Measurements from ENCODE around the gene UGT1A4. TPM values are rescaled to one million over a fixed set of nuclear protein-coding genes. Genes with fewer than 3 reads are reported as not detected.

The UGT1A4 gene
- total and polyA plus RNA-seq, 5 donors from 2014 or later = not detected

- Mint-ChIP-seq H3K27me3 (peaks cover 5% of the 10 kb centered on the region), H3K36me3 (no peaks in the 10 kb centered on the region), H3K4me1 (peaks cover 0 to 5% (median 2%) of the 10 kb centered on the region in 4 donors), H3K4me3 (no peak overlapping the region), H3K9me3 (peaks cover 0 to 3% (median 0%) of the 10 kb centered on the region in 7 donors), H3K27ac (no peak overlapping the region)
- H3K36me3 ChIP-seq (ENCODE audit: control insufficient read depth, insufficient read depth, low read length) = no peaks in the 10 kb centered on the region
- no peak overlapping the region for H3K4me3 ChIP-seq (ENCODE audit: low read depth, low read length)
- H3K4me1 ChIP-seq (ENCODE audit: control insufficient read depth, insufficient read depth, low read length, poor library complexity, severe bottlenecking) = no peaks in the 10 kb centered on the region
- DNase-seq (no peak), ATAC-seq (ENCODE audit: low read depth in 2 of 2) (no peak)
- no peak overlapping the region for H3K27ac ChIP-seq (ENCODE audit: insufficient read depth, low read length, poor library complexity, severe bottlenecking)
- no peaks in the 10 kb centered on the region for H3K27me3 ChIP-seq (ENCODE audit: control insufficient read depth, insufficient read depth, low read length)
- H3K9me3 ChIP-seq (ENCODE audit: control insufficient read depth in 2 of 2, low read length in 2 of 2) = no peaks in the 10 kb centered on the region
Observed at GRCh38 chr2:233789554-233789953, 71.0 kb downstream of the UGT1A4 start.

- no peak overlapping the region for H3K27ac ChIP-seq (ENCODE audit: insufficient read depth, low read length, poor library complexity, severe bottlenecking)
- H3K4me1 ChIP-seq (ENCODE audit: control insufficient read depth, insufficient read depth, low read length, poor library complexity, severe bottlenecking) = no peaks in the 10 kb centered on the region
- no peaks in the 10 kb centered on the region for H3K9me3 ChIP-seq (ENCODE audit: control insufficient read depth in 2 of 2, low read length in 2 of 2)
- H3K27me3 Mint-ChIP-seq = peaks cover 5% of the 10 kb centered on the region
- H3K27ac Mint-ChIP-seq = no peak overlapping the region
- no peaks in the 10 kb centered on the region for H3K36me3 ChIP-seq (ENCODE audit: control insufficient read depth, insufficient read depth, low read length)
- peaks cover 0 to 5% (median 2%) of the 10 kb centered on the region in 4 donors for H3K4me1 Mint-ChIP-seq
- DNase-seq = no peak
- no peak for ATAC-seq (ENCODE audit: low read depth in 2 of 2)
- H3K4me3 Mint-ChIP-seq = no peak overlapping the region
- no peaks in the 10 kb centered on the region for H3K27me3 ChIP-seq (ENCODE audit: control insufficient read depth, insufficient read depth, low read length)
- no peaks in the 10 kb centered on the region for H3K36me3 Mint-ChIP-seq
- H3K9me3 Mint-ChIP-seq = no peaks in the 10 kb centered on the region
- H3K4me3 ChIP-seq (ENCODE audit: low read depth, low read length) = no peak overlapping the region
Observed at GRCh38 chr2:233791151-233791882, 72.8 kb downstream of the UGT1A4 start.

GRCh38 chr2:233791883-233792329 is 73.4 kb downstream of the UGT1A4 start:
- H3K27ac Mint-ChIP-seq = no peak overlapping the region
- Histone ChIP-seq H3K9me3 (ENCODE audit: control insufficient read depth in 2 of 2, low read length in 2 of 2) (no peaks in the 10 kb centered on the region), H3K36me3 (ENCODE audit: control insufficient read depth, insufficient read depth, low read length) (no peaks in the 10 kb centered on the region), H3K27ac (ENCODE audit: insufficient read depth, low read length, poor library complexity, severe bottlenecking) (no peak overlapping the region), H3K4me3 (ENCODE audit: low read depth, low read length) (no peak overlapping the region), H3K27me3 (ENCODE audit: control insufficient read depth, insufficient read depth, low read length) (no peaks in the 10 kb centered on the region), H3K4me1 (ENCODE audit: control insufficient read depth, insufficient read depth, low read length, poor library complexity, severe bottlenecking) (no peaks in the 10 kb centered on the region)
- H3K4me1 Mint-ChIP-seq = peaks cover 0 to 5% (median 2%) of the 10 kb centered on the region in 4 donors
- no peaks in the 10 kb centered on the region for H3K9me3 Mint-ChIP-seq
- ATAC-seq (ENCODE audit: low read depth in 2 of 2) (no peak), DNase-seq (no peak)
- no peak overlapping the region for H3K4me3 Mint-ChIP-seq
- H3K36me3 Mint-ChIP-seq = no peaks in the 10 kb centered on the region
- H3K27me3 Mint-ChIP-seq = peaks cover 7% of the 10 kb centered on the region

GRCh38 chr2:233792720-233793119 is 74.2 kb downstream of the UGT1A4 start:
- Mint-ChIP-seq H3K9me3 (no peaks in the 10 kb centered on the region), H3K4me3 (no peak overlapping the region), H3K27ac (no peak overlapping the region), H3K27me3 (peaks cover 9% of the 10 kb centered on the region), H3K4me1 (peaks cover 0 to 5% (median 2%) of the 10 kb centered on the region in 4 donors), H3K36me3 (no peaks in the 10 kb centered on the region)
- no peaks in the 10 kb centered on the region for H3K4me1 ChIP-seq (ENCODE audit: control insufficient read depth, insufficient read depth, low read length, poor library complexity, severe bottlenecking)
- H3K9me3 ChIP-seq (ENCODE audit: control insufficient read depth in 2 of 2, low read length in 2 of 2) = no peaks in the 10 kb centered on the region
- H3K36me3 ChIP-seq (ENCODE audit: control insufficient read depth, insufficient read depth, low read length) = no peaks in the 10 kb centered on the region
- H3K27me3 ChIP-seq (ENCODE audit: control insufficient read depth, insufficient read depth, low read length) = no peaks in the 10 kb centered on the region
- H3K27ac ChIP-seq (ENCODE audit: insufficient read depth, low read length, poor library complexity, severe bottlenecking) = no peak overlapping the region
- no peak overlapping the region for H3K4me3 ChIP-seq (ENCODE audit: low read depth, low read length)
- DNase-seq (no peak), ATAC-seq (ENCODE audit: low read depth in 2 of 2) (no peak)

GRCh38 chr2:233793465-233794127 is 75.1 kb downstream of the UGT1A4 start:
- H3K27me3 Mint-ChIP-seq = peaks cover 9% of the 10 kb centered on the region
- Histone ChIP-seq H3K36me3 (ENCODE audit: control insufficient read depth, insufficient read depth, low read length) (no peaks in the 10 kb centered on the region), H3K9me3 (ENCODE audit: control insufficient read depth in 2 of 2, low read length in 2 of 2) (no peaks in the 10 kb centered on the region), H3K27me3 (ENCODE audit: control insufficient read depth, insufficient read depth, low read length) (no peaks in the 10 kb centered on the region), H3K4me3 (ENCODE audit: low read depth, low read length) (no peak overlapping the region), H3K27ac (ENCODE audit: insufficient read depth, low read length, poor library complexity, severe bottlenecking) (no peak overlapping the region), H3K4me1 (ENCODE audit: control insufficient read depth, insufficient read depth, low read length, poor library complexity, severe bottlenecking) (no peaks in the 10 kb centered on the region)
- H3K9me3 Mint-ChIP-seq = no peaks in the 10 kb centered on the region
- ATAC-seq (ENCODE audit: low read depth in 2 of 2) (no peak), DNase-seq (no peak)
- no peak overlapping the region for H3K27ac Mint-ChIP-seq
- H3K4me3 Mint-ChIP-seq = no peak overlapping the region
- peaks cover 0 to 5% (median 2%) of the 10 kb centered on the region in 4 donors for H3K4me1 Mint-ChIP-seq
- no peaks in the 10 kb centered on the region for H3K36me3 Mint-ChIP-seq

- Histone ChIP-seq H3K36me3 (ENCODE audit: control insufficient read depth, insufficient read depth, low read length) (no peaks in the 10 kb centered on the region), H3K9me3 (ENCODE audit: control insufficient read depth in 2 of 2, low read length in 2 of 2) (no peaks in the 10 kb centered on the region), H3K4me1 (ENCODE audit: control insufficient read depth, insufficient read depth, low read length, poor library complexity, severe bottlenecking) (no peaks in the 10 kb centered on the region), H3K27me3 (ENCODE audit: control insufficient read depth, insufficient read depth, low read length) (no peaks in the 10 kb centered on the region), H3K4me3 (ENCODE audit: low read depth, low read length) (no peak overlapping the region), H3K27ac (ENCODE audit: insufficient read depth, low read length, poor library complexity, severe bottlenecking) (no peak overlapping the region)
- Mint-ChIP-seq H3K27me3 (peaks cover 6% of the 10 kb centered on the region), H3K36me3 (no peaks in the 10 kb centered on the region), H3K4me3 (no peak overlapping the region), H3K9me3 (no peaks in the 10 kb centered on the region), H3K4me1 (peaks cover 0 to 5% (median under 1%) of the 10 kb centered on the region in 4 donors), H3K27ac (no peak overlapping the region)
- ATAC-seq (ENCODE audit: low read depth in 2 of 2) (no peak), DNase-seq (no peak)
Observed at GRCh38 chr2:233794128-233794658, 75.7 kb downstream of the UGT1A4 start.

- Mint-ChIP-seq H3K27ac (no peak overlapping the region), H3K4me1 (peaks cover 0 to under 1% (median 0%) of the 10 kb centered on the region in 4 donors), H3K36me3 (no peaks in the 10 kb centered on the region), H3K9me3 (peaks cover 0 to 4% (median 0%) of the 10 kb centered on the region in 7 donors), H3K4me3 (no peak overlapping the region), H3K27me3 (peaks cover 4% of the 10 kb centered on the region)
- Histone ChIP-seq H3K27me3 (ENCODE audit: control insufficient read depth, insufficient read depth, low read length) (no peaks in the 10 kb centered on the region), H3K9me3 (ENCODE audit: control insufficient read depth in 2 of 2, low read length in 2 of 2) (no peaks in the 10 kb centered on the region), H3K36me3 (ENCODE audit: control insufficient read depth, insufficient read depth, low read length) (no peaks in the 10 kb centered on the region), H3K4me3 (ENCODE audit: low read depth, low read length) (no peak overlapping the region), H3K4me1 (ENCODE audit: control insufficient read depth, insufficient read depth, low read length, poor library complexity, severe bottlenecking) (no peaks in the 10 kb centered on the region), H3K27ac (ENCODE audit: insufficient read depth, low read length, poor library complexity, severe bottlenecking) (no peak overlapping the region)
- ATAC-seq (ENCODE audit: low read depth in 2 of 2) = no peak
- DNase-seq = no peak
Observed at GRCh38 chr2:233795735-233796171, 77.2 kb downstream of the UGT1A4 start.
